HuH-7 (cell line): Measurements from ENCODE around the gene ASXL3.

Source experiments
- DNase-seq: peaks from one replicate; pipeline ENCODE4 v3.0.0; 2011; ENCODE audit warnings: low spot score

The ASXL3 gene

GRCh38 chr18:33583901-33584300 is 5.9 kb downstream of the ASXL3 start:
- no peak for DNase-seq

GRCh38 chr18:33584548-33585430 is 6.8 kb downstream of the ASXL3 start:
- no peak for DNase-seq

GRCh38 chr18:33585431-33585775 is 7.4 kb downstream of the ASXL3 start:
- no peak for DNase-seq

GRCh38 chr18:33588361-33588760 is 10.3 kb downstream of the ASXL3 start:
- no peak for DNase-seq

- no peak for DNase-seq
Observed at GRCh38 chr18:33593261-33593660, 15.2 kb downstream of the ASXL3 start.

GRCh38 chr18:33594799-33595198 is 16.8 kb downstream of the ASXL3 start:
- no peak for DNase-seq

- no peak for DNase-seq
Observed at GRCh38 chr18:33596178-33596854, 18.3 kb downstream of the ASXL3 start.

GRCh38 chr18:33600846-33601245 is 22.8 kb downstream of the ASXL3 start:
- DNase-seq = no peak

GRCh38 chr18:33603454-33603853 is 25.4 kb downstream of the ASXL3 start:
- no peak for DNase-seq

- no peak for DNase-seq
Observed at GRCh38 chr18:33605250-33605649, 27.2 kb downstream of the ASXL3 start.

GRCh38 chr18:33606621-33607020 is 28.6 kb downstream of the ASXL3 start:
- no peak for DNase-seq

- no peak for DNase-seq
Observed at GRCh38 chr18:33611525-33612135, 33.6 kb downstream of the ASXL3 start.

- no peak for DNase-seq
Observed at GRCh38 chr18:33612632-33613031, 34.6 kb downstream of the ASXL3 start.

- DNase-seq = no peak
Observed at GRCh38 chr18:33616556-33616955, 38.5 kb downstream of the ASXL3 start.

GRCh38 chr18:33627114-33627513 is 49.1 kb downstream of the ASXL3 start:
- no peak for DNase-seq

- no peak for DNase-seq
Observed at GRCh38 chr18:33630476-33630875, 52.5 kb downstream of the ASXL3 start.

GRCh38 chr18:33641141-33641540 is 63.1 kb downstream of the ASXL3 start:
- DNase-seq = no peak

- no peak for DNase-seq
Observed at GRCh38 chr18:33644494-33644893, 66.5 kb downstream of the ASXL3 start.

GRCh38 chr18:33647365-33647764 is 69.3 kb downstream of the ASXL3 start:
- DNase-seq = no peak

GRCh38 chr18:33652635-33653034 is 74.6 kb downstream of the ASXL3 start:
- DNase-seq = no peak

GRCh38 chr18:33653231-33653630 is 75.2 kb downstream of the ASXL3 start:
- no peak for DNase-seq

- DNase-seq = no peak
Observed at GRCh38 chr18:33656889-33657448, 79.0 kb downstream of the ASXL3 start.
